AG04450 (cell line): ENCODE results near the gene TFF1. TPM values are rescaled to one million over a fixed set of nuclear protein-coding genes. Genes with fewer than 3 reads are reported as not detected.

Experiments
- CTCF ChIA-PET: fragments of 300-600, 350-600 bp; formaldehyde crosslinking; extraction: SDS; loops from one replicate; lab custom pipeline; 2022; ENCODE audit warnings: antibody characterized with exemption, inconsistent platforms; lab: Charles Lee
- POLR2A ChIA-PET: fragments of 350-600 bp; formaldehyde crosslinking; extraction: SDS; loops from one replicate; lab custom pipeline; 2021; ENCODE audit warnings: antibody characterized with exemption, inconsistent platforms; lab: Yijun Ruan, JAX
- DNase-seq: peaks from one replicate; pipeline ENCODE4 v3.0.0-alpha.2; 2011; ENCODE audit warnings: low read depth, low spot score
- H3K27ac ChIP-seq: one replicate; pipeline ENCODE4 v1.5.1; 2012; ENCODE audit warnings: low read depth, low read length, control low read depth
- H3K27me3 ChIP-seq: one replicate; pipeline ENCODE4 v1.6.0; 2012; ENCODE audit warnings: low read length; ENCODE audit not compliant: control insufficient read depth, insufficient read depth
- H3K4me3 ChIP-seq: 2 replicates; pipeline ENCODE4 v1.5.1; 2011; ENCODE audit warnings: mild to moderate bottlenecking, low read depth, low read length, control low read depth
- H3K9me3 ChIP-seq: 2 replicates; pipeline ENCODE4 v1.5.1; 2012; ENCODE audit warnings: low read length; ENCODE audit not compliant: control insufficient read depth, insufficient read depth
- CTCF ChIP-seq: IDR thresholded peaks from 2 replicates; pipeline ENCODE4 v1.5.1; 2011; ENCODE audit warnings: low read depth, low read length, control low read depth, inconsistent platforms
- polyA plus RNA-seq: library from polyadenylated mRNA; depleted of rRNA; stranded (reverse); fragments of >200 nt; gene quantifications from 2 replicates; pipeline ENCODE4 v1.2.3, GENCODE V29; 2011

Gene TFF1
- polyA plus RNA-seq, 1 experiment, result not detected

GRCh38 chr21:42351626-42352440 is 14.5 kb downstream of the TFF1 start:
- no peak overlapping the region for H3K4me3 ChIP-seq
- no peak for DNase-seq
- H3K27ac ChIP-seq, result no peak overlapping the region
- ChIA-PET POLR2A (no interaction called here), CTCF (no interaction called here)
- H3K27me3 ChIP-seq, result no peaks in the 10 kb centered on the region
- H3K9me3 ChIP-seq, result peaks cover 5% of the 10 kb centered on the region; the same call in 1 of the 2 replicates
- no peak for TF ChIP-seq CTCF

DNA sequence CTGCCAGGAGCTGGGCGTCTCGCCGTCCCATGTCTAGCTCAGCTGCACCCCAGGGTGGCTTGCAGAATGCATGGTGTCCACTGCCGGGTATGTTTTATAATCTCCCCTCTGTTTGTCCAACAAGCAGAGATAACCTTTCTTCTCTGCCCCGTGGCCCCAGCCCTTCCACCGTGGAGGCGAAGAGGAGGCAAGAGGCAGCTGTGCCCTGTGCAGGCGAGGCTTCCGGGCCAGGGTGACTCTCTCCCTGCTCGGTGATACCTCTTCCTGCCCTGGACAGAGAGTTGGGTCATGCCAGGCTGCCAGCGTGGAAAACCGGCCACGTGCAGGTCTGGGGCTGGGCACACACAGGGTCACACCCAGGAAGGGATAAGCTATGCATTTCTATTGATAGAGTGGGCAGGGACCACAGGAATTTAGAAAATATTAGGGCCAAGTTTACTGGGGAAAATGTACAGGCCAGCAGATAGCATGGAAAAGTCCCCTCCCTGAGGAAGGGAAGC is 15.4 kb downstream of the TFF1 start, which contains the start of gene TFF2:
TFF2 (minus strand) TSS at position 68 of the 500 bp plus-strand sequence; CDS start at position 31, 37 bp downstream.
- TF ChIP-seq CTCF, result no peak
- H3K27ac ChIP-seq, result no peak within 1 kb of the TSS
- no peak for DNase-seq
- peaks cover 5% of the 10 kb centered on the region; the same call in 1 of the 2 replicates for H3K9me3 ChIP-seq
- CTCF ChIA-PET, result no interaction called here
- POLR2A ChIA-PET, result no interaction called here
- no peaks in the 10 kb centered on the region for H3K27me3 ChIP-seq
- H3K4me3 ChIP-seq, result no peak within 1 kb of the TSS

DNA sequence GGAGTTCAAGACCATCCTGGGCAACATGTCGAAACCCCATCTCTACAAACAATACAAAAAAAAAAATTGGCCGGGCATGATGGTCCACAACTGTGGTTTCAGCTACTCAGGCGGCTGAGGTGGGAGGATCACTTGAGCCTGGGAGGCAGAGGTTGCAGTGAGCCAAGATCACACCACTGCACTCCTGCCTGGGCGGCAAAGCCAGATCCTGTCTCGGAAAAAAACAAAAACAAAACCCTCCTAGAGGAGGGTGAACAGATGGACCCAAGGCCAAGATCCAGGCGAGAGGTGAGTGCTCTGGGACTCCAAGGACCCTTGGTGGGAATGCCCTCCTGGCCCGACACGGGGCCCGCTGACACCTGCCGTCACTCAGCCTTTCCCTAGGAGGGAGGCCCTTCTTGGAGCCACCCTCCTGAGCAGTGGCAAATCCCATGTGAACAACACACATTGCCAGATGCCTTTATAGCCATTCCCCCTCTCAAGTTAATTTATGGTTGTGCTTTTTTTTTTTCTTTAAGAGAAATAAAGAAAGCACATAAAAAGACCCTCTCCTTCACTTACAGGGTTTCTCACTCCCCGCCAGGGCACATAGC is 15.9 kb downstream of the TFF1 start:
- Histone ChIP-seq H3K4me3 (no peak overlapping the region), H3K27me3 (no peaks in the 10 kb centered on the region), H3K27ac (no peak overlapping the region), H3K9me3 (peaks cover 5% of the 10 kb centered on the region; the same call in 1 of the 2 replicates)
- ChIA-PET CTCF (no interaction called here), POLR2A (no interaction called here)
- no peak for TF ChIP-seq CTCF
- no peak for DNase-seq

- no peak overlapping the region for H3K4me3 ChIP-seq
- ChIA-PET POLR2A (no interaction called here), CTCF (no interaction called here)
- peaks cover 5% of the 10 kb centered on the region; the same call in 1 of the 2 replicates for H3K9me3 ChIP-seq
- no peak overlapping the region for H3K27ac ChIP-seq
- no peaks in the 10 kb centered on the region for H3K27me3 ChIP-seq
- TF ChIP-seq CTCF, result no peak
- DNase-seq, result no peak
Observed at GRCh38 chr21:42349420-42350317, 16.7 kb downstream of the TFF1 start.
